CMK (cell line): ENCODE data around the gene CCNI.

Source experiments
- DNase-seq: peaks from one replicate; pipeline ENCODE4 v3.0.0-alpha.2; 2010; ENCODE audit warnings: low read depth

CCNI gene

GRCh38 chr4:77002321-77003107, 73.3 kb downstream of the CCNI start:
- DNase-seq, result no peak

GRCh38 chr4:77001907-77002306, 73.9 kb downstream of the CCNI start:
- DNase-seq, result no peak

- no peak for DNase-seq
Measured at GRCh38 chr4:76998251-76998901, 77.4 kb downstream of the CCNI start.

GRCh38 chr4:76997532-76997931, 78.3 kb downstream of the CCNI start:
- DNase-seq, result no peak
